ENCODE measurements around the gene VPS9D1.

VPS9D1 gene

GRCh38 chr16:89721546-89722391 is 1.1 kb upstream of the VPS9D1 start:
- no peak for DNase-seq (ENCODE audit: low spot score)
- peak overlapping the region; percentile 97 for H3K27ac ChIP-seq
- POLR2A ChIA-PET (ENCODE audit: low non-redundant PET): no interaction called here
- CTCF ChIA-PET: no interaction called here
- TF ChIP-seq CTCF (conservative IDR thresholded peaks at IDR 0.05; ENCODE audit: low read depth): no peak

- H3K27ac ChIP-seq: peak overlapping the region; percentile 97
- TF ChIP-seq CTCF (conservative IDR thresholded peaks at IDR 0.05; ENCODE audit: low read depth): no peak
- POLR2A ChIA-PET (ENCODE audit: low non-redundant PET): no interaction called here
- no peak for DNase-seq (ENCODE audit: low spot score)
- CTCF ChIA-PET: interaction anchor here (1.0 to 1.2 kb wide), 2 partner anchors 15 to 21 kb away, joined by 3 read pairs; no protein-coding TSS in a partner anchor
Observed at GRCh38 chr16:89720551-89720812, 216 bp downstream of the VPS9D1 start.

GRCh38 chr16:89717688-89718505 is 2.8 kb downstream of the VPS9D1 start:
- CTCF ChIA-PET: interaction anchor here (0.7 to 2.0 kb wide), 2 partner anchors 12 to 17 kb away, joined by 3 to 5 read pairs; no protein-coding TSS in a partner anchor
- DNase-seq (ENCODE audit: low spot score): no peak
- TF ChIP-seq CTCF (conservative IDR thresholded peaks at IDR 0.05; ENCODE audit: low read depth): no peak
- H3K27ac ChIP-seq: peak overlapping the region; percentile 97
- POLR2A ChIA-PET (ENCODE audit: low non-redundant PET): no interaction called here

- TF ChIP-seq CTCF (conservative IDR thresholded peaks at IDR 0.05; ENCODE audit: low read depth): no peak
- no peak for DNase-seq (ENCODE audit: low spot score)
- peak overlapping the region; percentile 32 for H3K27ac ChIP-seq
- ChIA-PET POLR2A (ENCODE audit: low non-redundant PET) (no interaction called here), CTCF (no interaction called here)
Observed at GRCh38 chr16:89716916-89717687, 3.6 kb downstream of the VPS9D1 start.

GRCh38 chr16:89716493-89716892 is 4.2 kb downstream of the VPS9D1 start:
- TF ChIP-seq CTCF (conservative IDR thresholded peaks at IDR 0.05; ENCODE audit: low read depth): no peak
- H3K27ac ChIP-seq: peak overlapping the region; percentile 29
- DNase-seq (ENCODE audit: low spot score): no peak
- ChIA-PET CTCF (no interaction called here), POLR2A (ENCODE audit: low non-redundant PET) (no interaction called here)

- CTCF ChIA-PET: interaction anchor here (0.5 to 0.7 kb wide), 2 partner anchors 133 to 137 kb away, joined by 3 read pairs; partner anchors contain the start of gene CPNE7
- H3K27ac ChIP-seq: peak overlapping the region; percentile 64
Observed at GRCh38 chr16:89712274-89712781, 8.4 kb downstream of the VPS9D1 start.

More at GRCh38 chr16:89712274-89712781, 8.4 kb downstream of the VPS9D1 start:
- TF ChIP-seq CTCF (conservative IDR thresholded peaks at IDR 0.05; ENCODE audit: low read depth): no peak
- no peak for DNase-seq (ENCODE audit: low spot score)
- POLR2A ChIA-PET (ENCODE audit: low non-redundant PET): no interaction called here
